Stimulated activated CD4-positive, alpha-beta T cell treated with anti-CD3 and anti-CD28 coated beads, Interleukin-15, amount 100 ng/mL, for 48 hours (primary cell): Measurements from ENCODE around the gene PHLPP1.
"Not testable (repeated sequence)": the region's sequence is repeated elsewhere in the genome, so short reads cannot be mapped to it uniquely, and the experiment has no call there.

Experiments used
- DNase-seq, 2 donors: peaks; one replicate each; pipeline ENCODE4 v3.0.0-alpha.2; 2020; ENCODE audit warnings: low read depth in 2 of 2

Gene PHLPP1

DNA sequence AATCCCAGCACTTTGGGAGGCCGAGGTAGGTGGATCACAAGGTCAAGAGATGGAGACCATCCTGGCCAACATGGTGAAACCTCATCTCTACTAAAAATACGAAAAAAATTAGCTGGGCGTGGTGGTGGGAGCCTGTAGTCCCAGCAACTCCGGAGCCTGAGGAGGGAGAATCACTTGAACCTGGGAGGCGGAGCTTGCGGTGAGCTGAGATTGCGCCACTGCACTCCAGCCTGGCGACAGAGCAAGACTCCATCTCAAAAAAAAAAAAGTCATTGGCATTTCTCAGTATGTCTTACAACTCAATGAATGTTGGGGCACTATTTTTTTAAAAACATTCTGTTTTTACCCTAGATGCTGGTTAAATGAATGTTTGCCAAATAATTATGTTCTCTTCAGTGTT, 94.1 kb downstream of the PHLPP1 start:
- not testable (repeated sequence) for DNase-seq

DNA sequence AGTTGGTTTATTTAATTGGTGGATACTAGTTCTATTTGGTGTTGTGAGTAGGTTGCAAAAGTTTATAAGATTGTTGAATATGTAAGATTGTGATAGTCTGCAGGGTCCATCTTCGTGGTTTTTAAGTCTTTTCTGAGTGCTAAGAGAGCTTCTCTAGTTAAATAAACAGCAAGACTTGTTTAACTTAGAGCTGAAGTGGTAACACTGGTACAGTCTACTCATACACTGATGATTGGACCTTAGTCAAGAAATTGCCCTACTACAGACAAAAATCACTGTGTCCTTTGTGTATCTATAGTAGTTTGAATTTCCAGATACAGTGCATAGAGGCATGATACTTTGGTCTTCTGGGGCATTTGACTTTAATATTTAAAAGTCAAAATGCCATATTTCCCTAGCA, 94.6 kb downstream of the PHLPP1 start:
- no peak for DNase-seq

DNA sequence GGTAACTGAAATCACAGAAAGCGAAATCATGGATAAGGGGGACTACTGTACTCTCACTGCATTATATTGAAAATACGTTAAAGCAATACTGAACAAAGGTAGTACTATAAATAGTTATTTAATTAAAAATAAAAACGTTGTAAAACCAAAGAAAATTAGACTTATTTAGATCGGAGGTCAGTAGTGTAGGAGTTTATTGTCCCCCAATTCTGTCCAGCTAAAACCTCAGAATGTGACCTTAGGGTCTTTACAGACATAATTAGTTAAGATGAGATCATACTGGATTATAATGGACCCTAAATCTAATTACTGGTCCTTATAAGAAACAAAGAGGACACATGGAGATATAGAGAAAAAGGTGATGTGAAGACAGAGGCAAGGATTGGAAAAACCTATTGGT, 95.3 kb downstream of the PHLPP1 start:
- no peak for DNase-seq

DNA sequence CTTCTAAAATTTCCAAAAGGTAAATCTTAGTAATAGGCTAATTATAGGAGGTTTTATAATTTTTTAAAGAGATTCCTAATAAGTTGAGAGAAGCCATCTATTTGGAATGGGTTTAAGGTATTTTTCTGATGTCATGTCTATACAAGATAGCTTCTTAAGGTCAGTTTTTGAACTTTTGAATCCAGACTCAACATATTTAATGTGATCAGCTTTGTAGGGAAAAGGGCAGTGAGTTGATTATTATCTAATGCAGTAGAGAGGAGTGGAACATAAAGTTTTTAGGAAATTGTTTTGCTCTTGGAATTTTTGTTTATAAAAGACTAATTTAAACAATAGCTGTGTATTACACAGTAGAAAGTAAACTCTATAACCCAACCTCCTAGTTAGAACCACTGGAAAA, 96.3 kb downstream of the PHLPP1 start:
- no peak for DNase-seq

DNA sequence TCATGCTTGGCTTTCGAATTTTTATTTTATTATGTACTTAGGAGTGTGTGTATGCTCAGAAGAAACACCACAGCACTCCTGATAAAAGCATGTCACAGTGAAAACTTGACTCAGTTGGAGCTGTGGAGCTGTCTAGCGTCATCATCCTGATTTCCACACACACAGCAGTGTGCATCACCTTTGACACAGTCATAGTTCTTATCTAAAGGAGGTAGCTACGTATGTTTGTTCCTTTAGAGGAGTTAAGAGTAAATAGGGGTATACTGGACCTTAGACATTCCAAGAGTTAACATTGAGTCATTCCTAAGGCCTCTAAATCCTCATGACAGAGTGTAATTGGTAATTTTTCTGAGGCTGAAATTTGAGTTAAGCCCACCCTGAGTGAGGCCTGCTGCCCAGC, 96.9 kb downstream of the PHLPP1 start:
- DNase-seq = no peak

DNA sequence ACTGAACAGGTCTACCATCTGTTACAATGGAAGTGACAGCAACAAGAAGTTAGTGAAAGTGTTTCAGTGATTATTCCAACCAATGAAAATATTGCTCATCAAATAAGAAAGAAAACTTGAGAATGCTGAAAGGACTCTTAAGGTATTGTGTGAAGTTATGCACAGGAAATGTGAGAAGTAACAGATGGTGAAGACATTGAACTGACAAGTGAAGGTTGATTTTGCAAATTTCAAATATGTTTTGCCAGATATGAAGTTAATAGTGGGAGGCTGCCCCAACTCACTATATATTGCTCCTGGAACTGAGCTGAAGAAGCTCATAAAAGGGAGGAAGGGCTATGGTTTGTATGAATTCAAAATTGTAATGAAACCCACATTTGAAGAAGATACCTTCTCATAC, 97.5 kb downstream of the PHLPP1 start:
- no peak for DNase-seq

DNA sequence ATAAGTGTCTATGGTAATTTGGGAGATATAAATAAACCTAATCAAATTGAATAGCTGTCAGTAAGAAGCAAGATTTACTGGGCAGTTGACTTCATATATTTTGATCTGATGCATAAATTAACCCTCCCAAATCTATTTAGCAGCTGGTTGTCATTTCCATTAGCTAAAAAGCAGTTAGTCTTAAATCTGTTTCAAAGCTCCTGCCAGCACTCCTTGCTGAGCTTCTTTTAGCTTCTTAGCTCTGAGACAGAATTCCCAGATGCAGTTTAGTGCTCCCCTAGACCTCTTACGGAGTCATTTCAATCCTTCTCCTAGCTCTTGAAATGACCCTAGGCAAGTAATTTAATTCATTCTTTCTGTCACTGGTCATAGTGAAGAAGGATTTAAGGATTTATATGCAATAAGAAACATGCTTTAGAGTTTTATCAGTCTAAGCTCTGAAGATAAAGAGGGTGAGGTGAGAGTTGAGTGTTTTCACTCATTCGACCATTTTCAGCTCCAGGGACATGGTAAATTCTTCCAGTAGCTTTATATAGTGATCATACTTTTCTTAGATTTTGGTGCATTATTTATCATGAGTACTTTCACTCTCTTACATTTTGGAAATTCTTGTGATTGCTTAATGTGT, 98.9 kb downstream of the PHLPP1 start:
- no peak for DNase-seq

DNA sequence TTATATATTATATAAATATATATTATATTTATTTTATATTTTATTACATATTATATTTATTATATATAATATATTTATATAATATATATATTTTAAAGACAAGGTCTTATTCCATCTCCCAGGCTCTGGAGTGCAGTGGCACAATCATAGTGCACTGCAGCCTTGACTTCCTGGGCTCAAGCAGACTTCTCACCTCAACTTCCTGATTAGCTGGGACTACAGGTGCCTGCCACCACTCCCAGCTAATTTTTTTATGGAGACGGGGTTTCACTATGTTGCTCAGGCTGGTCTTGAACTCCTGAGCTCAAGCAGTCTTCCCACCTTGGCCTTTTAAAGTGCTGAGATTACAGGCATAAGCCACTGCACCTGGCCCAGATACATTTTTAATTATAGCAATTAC, 110.0 kb downstream of the PHLPP1 start:
- DNase-seq = no peak

DNA sequence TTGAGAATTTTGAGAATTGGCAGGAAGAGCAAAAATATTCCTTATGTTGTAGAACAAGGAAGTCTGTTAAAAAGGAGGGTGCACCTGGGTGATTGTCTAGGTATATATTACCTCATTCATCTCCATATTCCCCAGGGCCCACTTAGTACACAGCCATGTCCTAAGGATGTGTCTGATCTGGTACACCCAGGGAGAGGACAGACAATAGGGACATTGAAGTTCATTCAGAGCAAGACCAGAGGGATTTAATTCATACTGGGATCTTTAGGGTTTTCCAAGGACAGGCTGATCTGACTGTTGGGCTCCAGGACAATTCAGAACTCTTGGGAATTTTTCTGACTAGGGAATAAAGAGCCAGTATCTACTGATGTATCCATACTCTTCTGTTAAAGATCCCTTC, 112.1 kb downstream of the PHLPP1 start:
- no peak for DNase-seq

DNA sequence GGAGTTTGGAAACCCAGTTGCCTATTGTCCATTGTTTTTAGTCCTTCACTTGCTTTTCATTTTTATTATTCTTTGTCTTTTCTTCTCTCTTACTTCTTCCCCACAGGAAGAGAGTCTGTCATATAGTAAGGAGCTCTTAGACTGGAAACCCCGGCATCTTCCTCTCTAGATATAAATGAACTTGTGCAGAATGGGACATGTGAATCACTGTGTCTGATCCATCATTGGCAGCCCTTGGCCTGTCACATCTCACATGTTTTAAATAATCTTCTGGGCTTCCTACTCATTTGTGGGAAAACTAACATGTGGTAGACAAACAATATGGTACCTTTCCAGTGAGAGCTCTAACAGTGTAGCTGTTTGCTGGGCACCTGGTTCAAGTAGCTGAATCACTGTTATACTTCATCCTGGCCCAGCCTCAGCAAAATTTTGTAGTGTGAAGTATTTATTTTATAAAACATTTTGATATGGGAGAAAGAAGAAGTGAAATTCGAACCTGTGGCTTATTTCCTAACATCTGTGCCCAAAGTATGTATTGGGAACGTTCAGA, 112.8 kb downstream of the PHLPP1 start:
- no peak for DNase-seq

DNA sequence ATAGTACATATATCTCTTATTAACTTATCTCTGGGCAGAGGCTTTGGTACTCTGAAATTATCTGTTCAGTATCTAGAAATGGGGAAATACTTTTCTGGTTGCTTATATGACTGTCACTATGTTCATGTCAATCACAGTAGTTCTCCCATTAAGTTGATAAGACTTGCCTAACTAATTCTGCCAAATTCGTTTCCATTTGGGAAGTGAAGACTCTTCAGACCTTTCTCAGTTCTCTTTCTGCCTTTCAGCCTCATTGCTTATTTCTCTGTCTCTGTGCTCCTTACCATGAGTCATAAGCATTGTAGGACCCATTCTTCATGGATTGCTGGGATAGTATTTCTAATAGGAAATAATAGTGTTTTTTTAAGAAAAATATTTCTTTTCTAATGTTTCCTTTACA, 113.5 kb downstream of the PHLPP1 start:
- DNase-seq = no peak

DNA sequence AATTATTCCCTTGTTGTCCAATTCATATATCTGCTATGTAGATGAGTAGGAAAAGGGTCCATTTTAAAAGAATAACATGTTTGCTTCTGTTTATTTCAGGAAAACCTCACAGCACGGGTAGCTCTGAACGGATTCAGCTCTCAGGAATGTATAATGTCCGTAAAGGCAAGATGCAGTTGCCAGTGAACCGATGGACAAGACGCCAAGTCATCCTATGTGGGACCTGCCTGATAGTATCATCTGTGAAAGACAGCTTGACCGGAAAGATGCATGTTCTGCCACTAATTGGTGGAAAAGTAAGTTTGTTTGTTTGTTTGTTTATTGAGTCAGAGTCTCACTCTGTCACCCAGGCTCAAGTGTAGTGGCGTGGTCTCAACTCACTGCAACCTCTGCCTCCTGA, 114.6 kb downstream of the PHLPP1 start:
- DNase-seq = no peak

DNA sequence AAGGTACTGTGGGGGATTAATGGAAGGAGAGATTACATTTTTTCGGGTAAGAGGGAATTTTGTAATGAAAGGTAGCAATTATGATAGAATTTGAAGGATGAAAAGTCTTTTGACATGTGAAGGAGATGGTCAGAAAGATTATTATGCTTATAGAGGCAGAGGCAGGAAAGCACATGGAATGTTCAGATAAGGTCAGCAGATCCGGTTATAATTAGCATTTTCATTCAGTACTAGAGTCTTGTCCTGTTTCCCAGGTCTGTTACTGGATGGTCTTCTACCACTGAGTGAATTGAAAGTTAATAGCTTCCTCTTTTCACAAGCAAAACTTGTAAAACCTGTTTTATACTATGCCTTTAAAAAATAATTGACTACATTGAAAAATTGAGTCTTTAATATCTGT, 116.9 kb downstream of the PHLPP1 start:
- DNase-seq = no peak

DNA sequence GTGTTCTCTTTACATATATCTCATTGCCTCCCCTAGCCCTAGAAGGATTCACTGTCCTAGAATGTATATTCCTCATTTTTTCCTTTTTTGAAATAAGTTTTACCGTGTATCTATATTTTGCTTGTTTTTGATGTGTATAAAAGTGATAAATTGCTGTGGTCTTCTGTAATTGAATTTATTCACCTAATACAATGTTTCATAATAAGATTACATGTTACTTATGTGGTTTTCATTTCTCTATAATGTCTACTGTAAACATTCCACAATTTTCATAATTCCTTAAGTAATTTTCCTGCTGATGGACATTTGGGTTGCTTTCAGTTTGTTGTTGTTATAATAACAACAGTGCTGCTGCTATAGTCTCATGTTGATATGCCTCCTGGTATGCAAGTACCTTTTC, 118.2 kb downstream of the PHLPP1 start:
- DNase-seq = no peak

DNA sequence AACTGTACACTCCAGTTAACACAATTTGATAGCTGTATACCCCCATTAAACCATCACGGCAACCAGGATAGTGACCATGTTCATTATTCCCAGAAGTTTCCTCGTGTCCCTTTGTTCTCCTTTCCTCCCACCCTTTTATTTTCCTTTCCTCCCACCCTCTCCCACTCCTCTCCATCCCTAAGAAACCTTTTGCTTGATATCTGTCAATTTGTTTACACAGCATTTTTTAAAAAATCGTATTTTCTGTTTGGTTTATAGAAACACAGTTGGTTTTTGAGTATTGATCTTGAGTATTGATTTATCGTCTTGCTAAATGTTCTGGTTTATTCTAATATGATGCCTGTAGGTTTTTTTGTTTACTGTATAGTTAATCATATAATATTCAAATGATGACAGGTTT, 119.4 kb downstream of the PHLPP1 start:
- DNase-seq = no peak

DNA sequence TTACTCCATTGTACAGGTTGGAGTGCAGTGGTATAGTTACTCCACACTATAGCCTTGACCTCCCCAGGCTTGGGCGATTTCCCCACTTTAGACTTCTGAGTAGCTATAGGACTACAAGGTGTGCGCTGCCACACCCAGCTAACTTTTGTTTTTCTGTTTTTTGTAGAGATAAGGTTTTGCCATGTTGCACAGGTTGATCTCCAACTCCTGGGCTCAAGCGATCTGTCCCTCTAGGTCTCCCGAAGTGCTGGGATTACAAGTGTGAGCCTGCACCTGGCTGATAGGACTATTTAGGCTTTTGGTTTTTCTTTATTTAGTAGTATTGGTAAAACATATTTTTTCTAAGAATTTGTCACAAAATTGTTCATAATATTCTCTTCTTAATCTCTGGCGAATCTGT, 121.7 kb downstream of the PHLPP1 start:
- no peak for DNase-seq

DNA sequence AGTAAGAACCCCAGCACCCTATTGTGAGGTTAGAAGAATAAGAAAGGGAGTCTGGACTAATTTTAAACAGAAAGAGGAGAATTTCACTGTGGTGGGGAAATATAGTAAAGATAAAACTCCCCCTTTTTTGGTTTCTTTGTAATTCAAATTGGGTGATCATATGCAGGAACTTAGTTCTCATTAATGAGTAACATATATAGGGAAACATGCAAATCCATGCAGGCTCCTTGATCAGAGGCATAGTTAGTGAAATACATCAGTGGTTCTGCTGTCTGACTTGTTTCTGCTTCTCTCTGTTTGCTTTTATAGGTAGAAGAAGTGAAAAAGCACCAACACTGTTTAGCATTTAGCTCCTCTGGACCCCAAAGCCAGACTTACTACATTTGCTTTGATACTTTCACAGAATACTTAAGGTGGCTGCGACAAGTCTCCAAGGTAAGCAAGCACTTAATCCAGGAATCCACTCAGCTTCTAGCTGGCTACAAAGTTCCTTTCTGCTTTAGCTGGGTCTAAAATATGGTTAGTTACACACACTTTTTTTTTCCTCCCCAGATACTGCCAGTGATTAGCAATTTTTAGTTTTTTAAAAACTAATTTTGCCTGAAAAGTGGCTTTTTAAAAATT, 123.2 kb downstream of the PHLPP1 start:
- no peak for DNase-seq

DNA sequence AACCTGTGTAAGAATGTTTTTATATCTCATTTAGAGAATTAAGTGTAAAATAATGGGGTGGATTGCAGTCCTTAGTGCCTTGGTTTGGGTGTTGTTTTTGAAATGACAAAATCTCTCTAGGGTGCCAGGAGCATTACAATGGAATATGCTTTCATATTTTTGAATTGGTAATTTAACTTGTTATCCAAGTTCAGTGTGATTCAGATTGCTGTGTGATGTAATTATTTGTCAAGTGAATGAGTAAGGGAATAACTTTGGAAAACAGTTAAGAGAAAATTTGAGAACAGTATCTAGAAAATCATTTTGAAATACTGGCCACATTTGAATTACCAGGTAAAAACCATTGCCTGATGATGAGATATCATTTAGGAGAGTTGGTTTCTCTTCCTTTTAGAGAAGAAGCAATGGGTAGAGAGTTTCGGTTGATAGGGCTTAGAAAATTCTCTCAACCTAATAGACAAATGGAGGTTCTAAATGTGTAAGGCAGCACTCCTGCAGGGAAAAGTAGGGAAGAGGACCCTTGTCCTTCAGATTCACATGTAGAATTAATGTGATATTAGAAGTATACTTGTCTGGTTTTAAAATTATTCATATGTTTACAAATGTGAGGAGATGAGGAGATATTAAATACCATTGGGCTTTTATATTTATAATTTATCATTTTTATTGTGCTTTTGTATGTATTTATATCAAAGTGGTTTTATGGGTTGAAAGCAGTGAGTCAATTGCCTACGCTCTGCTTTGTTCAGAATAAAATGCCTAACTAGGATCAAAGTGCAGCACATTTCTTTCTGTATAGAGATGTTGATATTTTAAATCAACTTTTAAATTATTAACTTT, 124.8 kb downstream of the PHLPP1 start:
- no peak for DNase-seq

DNA sequence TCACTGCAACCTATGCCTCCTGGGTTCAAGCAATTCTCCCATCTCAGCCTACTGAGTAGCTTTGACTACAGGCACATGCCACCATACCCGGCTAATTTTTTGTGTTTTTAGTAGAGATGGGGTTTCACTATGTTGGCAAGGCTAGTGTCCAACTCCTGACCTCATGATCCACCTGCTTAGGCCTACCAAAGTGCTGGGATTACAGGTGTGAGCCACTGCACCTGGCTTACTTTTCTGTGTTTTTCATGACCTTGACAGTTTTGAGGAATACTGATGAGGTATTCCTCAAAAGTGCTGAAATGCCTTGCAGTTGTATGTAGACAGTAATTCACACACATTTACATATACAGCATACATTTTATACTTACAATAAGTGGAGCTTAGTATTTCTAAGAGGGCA, 126.1 kb downstream of the PHLPP1 start:
- DNase-seq = no peak

DNA sequence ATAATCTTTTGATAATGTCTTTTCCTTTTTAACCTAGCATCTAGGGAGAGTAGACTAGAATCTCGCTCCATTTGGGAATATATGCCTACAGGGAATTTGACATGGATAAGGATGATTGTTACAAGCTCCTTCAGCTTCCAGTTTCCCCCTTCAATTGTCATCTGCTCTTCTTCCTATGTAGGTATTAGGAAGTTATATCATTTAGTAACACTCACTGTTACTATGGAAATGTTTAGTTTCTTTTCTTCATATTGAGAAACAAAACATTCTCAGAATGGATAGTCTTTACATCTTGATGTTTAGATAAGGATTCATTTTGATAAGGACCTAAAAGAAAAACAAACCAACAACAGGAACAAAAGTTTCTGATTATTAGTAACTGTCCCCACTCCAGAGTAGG, 127.6 kb downstream of the PHLPP1 start:
- DNase-seq = no peak

DNA sequence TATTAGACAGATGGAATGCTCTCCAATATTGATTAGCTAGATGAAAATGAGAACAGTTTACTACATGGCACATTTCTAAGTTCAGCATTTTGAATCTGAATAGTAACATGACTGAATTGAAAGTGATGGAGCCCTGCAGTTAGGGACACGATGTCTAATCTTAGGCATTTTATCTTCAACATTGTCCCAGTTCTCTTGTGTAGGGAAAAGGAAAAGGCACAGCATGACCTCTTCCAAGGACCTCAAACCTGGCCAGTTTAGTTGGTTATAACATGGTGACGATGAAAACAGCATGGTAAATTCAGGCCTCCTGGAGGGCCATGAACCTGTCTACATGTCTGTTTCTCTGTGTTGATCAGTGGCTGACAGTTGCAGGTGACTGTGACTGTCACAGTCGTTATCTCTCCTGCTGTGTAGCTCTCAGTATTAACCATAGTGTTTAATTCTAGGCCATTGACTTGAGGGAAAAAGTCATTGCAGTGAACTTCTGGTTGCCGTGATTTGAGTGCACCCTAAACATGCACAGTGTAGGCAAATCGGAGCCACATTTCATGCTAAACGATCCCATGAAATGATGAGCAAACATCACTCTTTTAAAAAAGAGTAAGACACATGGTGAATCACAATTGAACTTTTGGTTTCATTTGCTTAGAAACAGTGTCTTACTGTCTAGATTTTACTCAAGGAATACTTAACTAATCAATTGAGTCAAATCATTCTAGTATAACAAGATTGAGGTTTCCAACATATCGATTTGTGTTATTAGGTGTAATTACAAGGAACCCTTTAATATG, 129.7 kb downstream of the PHLPP1 start:
- DNase-seq = peak; percentile 28 to 33

DNA sequence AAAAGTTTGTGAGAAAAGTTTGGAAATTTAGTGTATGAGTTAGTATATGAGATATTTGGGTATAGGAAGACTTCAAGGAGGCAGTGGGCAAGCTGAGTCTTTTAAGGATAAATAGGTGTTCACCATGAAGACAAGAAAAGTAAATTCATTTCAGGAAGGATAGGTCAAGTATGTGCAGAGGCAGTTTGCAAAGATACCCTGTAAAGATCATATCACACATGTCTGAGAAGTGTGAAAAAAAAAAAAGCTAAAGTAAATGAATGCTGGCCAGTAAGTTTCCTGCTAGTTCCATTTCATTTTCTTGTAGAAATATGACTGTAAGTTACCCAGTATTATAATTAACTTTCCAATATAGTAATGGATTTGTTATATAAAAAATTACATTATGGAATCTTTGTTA, 131.0 kb downstream of the PHLPP1 start:
- no peak for DNase-seq
